NCI-H446 treated with DMSO at 0.1 percent for 48 hours (cell line): ENCODE data around the gene PTPN6.

Experiments used
- DNase-seq: peaks from one replicate; lab custom pipeline; 2025; lab: John Stamatoyannopoulos, UW

PTPN6 gene

GRCh38 chr12:6923003-6923732 is 28.0 kb upstream of the PTPN6 start:
- no peak for DNase-seq

GRCh38 chr12:6923851-6924250 is 27.3 kb upstream of the PTPN6 start:
- DNase-seq: no peak

GRCh38 chr12:6925239-6925539 is 26.0 kb upstream of the PTPN6 start:
- DNase-seq: peak; percentile 66

- DNase-seq: peak; percentile 78
Observed at GRCh38 chr12:6925540-6926279, 25.4 kb upstream of the PTPN6 start.

GRCh38 chr12:6927379-6928021 is 23.7 kb upstream of the PTPN6 start, which contains the start of gene ATN1:
TSS of gene ATN1 (plus strand) at chr12:6927959. CDS start at chr12:6934002, 6,043 bp downstream.
- DNase-seq: no peak

- DNase-seq: no peak
Observed at GRCh38 chr12:6928022-6928702, 23.0 kb upstream of the PTPN6 start.

GRCh38 chr12:6928703-6929407 is 22.3 kb upstream of the PTPN6 start:
- DNase-seq: no peak

GRCh38 chr12:6929466-6930452 is 21.4 kb upstream of the PTPN6 start:
- no peak for DNase-seq

GRCh38 chr12:6932766-6933165 is 18.4 kb upstream of the PTPN6 start:
- no peak for DNase-seq

GRCh38 chr12:6934110-6934509 is 17.0 kb upstream of the PTPN6 start:
- no peak for DNase-seq

- no peak for DNase-seq
Observed at GRCh38 chr12:6935371-6936193, 15.6 kb upstream of the PTPN6 start.

- no peak for DNase-seq
Observed at GRCh38 chr12:6936194-6936635, 14.9 kb upstream of the PTPN6 start.

- no peak for DNase-seq
Observed at GRCh38 chr12:6936636-6937480, 14.3 kb upstream of the PTPN6 start.

- peak; percentile 90 for DNase-seq
Observed at GRCh38 chr12:6937481-6938352, 13.4 kb upstream of the PTPN6 start.

GRCh38 chr12:6938353-6939190 is 12.6 kb upstream of the PTPN6 start:
- DNase-seq: no peak

GRCh38 chr12:6939191-6939540 is 12.0 kb upstream of the PTPN6 start:
- no peak for DNase-seq

GRCh38 chr12:6941267-6941666 is 9.9 kb upstream of the PTPN6 start:
- no peak for DNase-seq
